GM18517 (cell line): ENCODE results near the gene RBM18.

Experiments used
- ATAC-seq: cut with Tn5 transposase; IDR thresholded peaks from one replicate; pipeline ENCODE4 v1.9.1; 2021; ENCODE audit warnings: mild to moderate bottlenecking, moderate library complexity; ENCODE audit not compliant: unreplicated experiment

RBM18 gene

DNA sequence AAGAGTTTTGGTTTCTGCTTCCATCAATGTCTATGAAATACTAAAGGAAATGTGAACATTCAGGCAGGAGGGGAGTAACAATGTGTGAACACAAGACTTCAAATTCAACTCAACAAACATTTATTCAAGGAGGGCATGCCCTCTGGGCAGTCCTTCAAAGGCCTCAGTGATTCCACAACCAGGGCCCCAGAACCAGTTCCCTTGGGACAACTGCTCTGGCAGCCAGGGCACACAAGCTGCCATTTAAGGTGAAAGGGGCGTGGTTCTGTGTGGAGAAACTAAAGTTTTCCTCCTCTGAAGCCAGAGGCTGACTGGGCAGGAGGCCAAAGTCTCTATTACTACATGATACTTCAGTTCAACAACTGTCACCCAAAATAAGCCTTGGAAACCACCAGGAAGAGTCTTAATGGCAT lies 3.2 kb downstream of the RBM18 start:
- no peak for ATAC-seq

DNA sequence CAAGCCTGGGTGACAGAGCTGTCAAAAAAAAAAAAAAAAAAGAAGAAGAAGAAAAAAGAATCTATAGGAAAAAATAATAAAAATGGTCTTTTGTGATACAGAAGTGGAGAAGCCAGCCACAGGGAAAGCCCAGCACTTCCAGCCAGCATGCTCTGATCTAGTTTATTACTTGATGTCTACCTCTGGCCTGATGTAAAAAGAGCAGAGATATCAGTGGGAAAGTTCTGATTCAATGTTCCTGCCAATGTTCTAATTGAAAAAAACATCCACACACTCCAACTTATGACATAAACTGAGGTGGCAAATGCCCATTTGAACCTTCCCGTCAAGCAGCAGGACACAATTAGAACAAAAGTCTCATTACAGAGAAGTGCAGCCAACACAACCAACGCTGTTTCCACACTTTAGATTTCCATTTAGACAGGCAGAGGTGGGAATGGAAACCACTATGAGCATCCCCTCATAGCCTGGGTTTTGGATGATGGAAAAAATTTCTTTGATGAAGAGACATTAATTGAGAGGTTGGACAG lies 5.7 kb downstream of the RBM18 start:
- no peak for ATAC-seq

- ATAC-seq, result no peak
These were observed 8.4 kb downstream of the RBM18 start for GRCh38 chr9:122256206-122256605.

- no peak for ATAC-seq
These were observed 9.9 kb downstream of the RBM18 start for GRCh38 chr9:122254761-122255160.

- no peak for ATAC-seq
These were observed 11.8 kb downstream of the RBM18 start for GRCh38 chr9:122252796-122253195.

- ATAC-seq, result no peak
These were observed 13.3 kb downstream of the RBM18 start for GRCh38 chr9:122251351-122251750.

GRCh38 chr9:122248448-122248865 lies 16.2 kb downstream of the RBM18 start:
- ATAC-seq, result no peak

DNA sequence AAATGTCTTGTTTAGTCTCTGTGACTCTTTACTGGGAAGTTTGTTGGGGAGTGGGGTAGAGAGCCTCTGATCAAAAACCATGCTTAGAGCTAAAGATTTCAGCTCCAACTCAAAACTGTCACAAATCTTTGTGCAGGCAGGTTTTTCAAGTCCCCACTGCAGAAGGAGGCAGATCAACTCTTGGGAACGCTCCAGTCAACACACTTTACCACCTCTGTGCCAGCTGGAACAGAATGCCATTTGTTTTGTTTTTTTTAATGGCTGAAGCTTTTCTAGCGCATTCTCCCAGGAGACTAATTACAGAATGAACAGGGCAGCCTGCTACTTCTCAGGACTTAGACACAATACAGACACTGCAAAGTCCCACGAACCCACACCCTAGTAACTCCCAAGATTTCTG lies 18.0 kb downstream of the RBM18 start:
- ATAC-seq, result no peak

- no peak for ATAC-seq
These were observed 20.3 kb downstream of the RBM18 start for GRCh38 chr9:122244349-122244748.

DNA sequence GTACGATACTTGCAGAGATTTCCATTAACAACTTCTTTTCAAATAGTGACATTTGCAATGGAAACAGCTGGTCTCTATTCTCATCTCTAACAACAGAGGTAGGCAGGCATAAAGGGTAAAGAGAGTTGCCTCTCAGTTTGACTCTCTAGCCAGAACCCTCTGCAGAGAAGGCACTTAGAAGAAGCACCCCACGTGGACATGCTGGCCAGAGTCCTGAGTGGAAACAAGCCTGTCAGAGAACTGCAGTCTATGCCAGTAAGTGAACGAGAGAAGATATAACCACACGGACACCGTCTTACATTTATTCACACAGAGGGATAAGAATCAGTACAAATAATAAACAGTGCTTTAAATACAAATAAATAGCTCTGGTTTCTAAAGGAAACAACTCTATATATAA lies 24.9 kb downstream of the RBM18 start:
- no peak for ATAC-seq

DNA sequence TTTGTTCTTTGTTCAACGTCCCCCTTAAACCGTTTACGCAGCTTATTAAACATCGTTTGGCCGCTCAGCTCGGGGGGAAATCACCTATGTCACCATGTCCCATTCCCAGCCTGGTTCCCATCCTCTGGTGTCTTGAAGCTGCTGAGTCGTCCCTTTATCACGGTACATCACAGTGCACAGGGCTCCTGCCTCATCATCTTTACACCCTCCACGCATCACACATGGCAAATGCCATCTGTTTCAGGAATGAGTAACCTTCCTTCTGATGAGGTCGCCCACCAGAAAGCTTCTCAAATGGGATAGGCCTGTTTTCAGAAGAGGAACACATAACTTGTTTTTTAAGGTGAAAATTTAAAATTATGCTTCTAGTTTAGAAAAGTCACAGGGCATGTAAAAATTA lies 28.0 kb downstream of the RBM18 start:
- no peak for ATAC-seq

- ATAC-seq, result no peak
These were observed 30.5 kb downstream of the RBM18 start for GRCh38 chr9:122234022-122234748.

DNA sequence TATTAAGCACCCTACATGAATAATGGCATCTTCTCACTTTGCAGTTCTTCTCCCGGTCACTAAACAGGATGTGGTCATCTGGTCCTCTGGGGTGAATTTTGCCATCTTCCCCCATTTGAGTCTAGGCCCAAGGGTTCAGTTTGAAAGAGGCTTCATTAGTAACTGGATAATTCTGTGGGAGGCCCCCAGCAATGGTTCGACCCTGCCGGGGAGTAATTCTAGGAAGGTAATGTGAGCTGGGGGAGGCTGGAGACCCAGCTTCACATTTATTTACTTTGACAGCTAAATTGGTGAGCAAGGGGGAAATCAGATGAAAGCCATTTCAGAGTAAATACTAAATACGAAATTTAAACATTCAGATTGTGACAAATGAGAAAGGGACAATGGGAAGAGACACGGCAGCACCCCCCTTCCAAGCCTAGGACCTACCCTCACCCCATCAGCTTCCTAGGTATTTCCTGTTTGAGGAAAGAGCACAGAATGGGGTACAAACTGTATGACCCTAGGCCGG lies 31.8 kb downstream of the RBM18 start:
- ATAC-seq, result no peak

- no peak for ATAC-seq
These were observed 35.2 kb downstream of the RBM18 start for GRCh38 chr9:122229485-122229837.

DNA sequence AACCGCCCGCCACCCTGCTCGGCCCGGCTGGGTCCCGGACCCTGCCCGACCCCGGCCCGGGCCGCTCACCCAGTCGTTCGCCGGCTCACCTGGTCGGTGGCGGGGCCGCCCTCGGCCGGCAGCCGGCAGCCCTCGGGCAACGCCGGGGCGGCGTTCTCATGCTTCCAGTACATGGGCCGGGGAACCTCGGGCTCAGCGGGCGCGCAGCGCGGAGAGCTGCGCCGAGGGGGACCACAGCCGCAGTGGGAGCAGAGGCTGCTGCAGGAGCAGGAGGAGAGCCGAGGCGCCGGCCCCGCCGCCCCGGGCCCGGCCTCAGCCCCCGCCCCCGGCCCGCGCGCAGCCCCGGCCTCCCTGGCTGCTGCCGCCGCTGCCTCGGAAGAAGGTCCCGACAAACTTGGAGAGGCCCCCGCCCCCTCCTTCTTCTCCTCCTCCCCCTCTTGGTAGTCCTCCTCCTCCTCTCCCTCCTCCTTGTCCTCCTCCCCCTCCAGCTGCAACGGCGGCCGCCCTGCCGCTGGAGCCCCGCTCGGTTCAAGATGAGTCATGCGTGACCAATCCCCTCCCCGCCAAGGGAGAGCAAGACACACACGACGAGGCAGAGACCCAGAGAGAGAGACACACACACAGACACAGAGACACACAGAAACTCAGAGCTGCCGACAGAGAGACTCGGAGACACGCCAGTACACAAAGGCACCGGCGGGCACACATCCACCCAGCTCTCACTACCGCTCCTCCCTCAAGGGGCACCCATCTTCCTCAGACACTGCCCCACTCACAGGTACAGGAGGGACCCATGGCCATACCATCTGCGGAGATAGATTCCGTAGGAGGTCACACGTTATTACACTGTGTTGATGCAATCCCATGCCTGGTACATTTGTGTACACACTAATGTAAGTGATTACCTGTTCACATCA lies 35.8 kb downstream of the RBM18 start, which contains the start of gene LHX6:
LHX6 (minus strand) TSS at position 390 of the 917 bp plus-strand sequence; CDS start at position 173, 217 bp downstream.
- ATAC-seq, result no peak

DNA sequence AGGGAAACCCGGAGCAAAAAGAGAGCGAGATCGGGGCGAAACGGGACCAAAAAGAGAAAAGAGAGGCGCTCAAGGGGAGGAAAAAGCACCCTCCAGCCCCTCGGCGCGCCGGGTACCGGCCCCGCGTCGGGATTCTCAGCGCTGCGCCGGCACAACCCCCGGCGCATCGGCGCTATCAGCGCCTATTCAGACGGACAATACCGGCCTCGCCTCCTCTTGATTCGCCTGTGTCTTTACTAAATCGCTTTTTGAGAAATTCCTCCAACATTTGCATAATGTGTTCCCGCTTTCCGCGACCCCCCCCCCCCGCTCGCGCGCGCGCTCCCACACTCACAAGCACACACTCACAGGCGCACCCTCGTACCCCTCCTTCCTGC lies 36.5 kb downstream of the RBM18 start:
- ATAC-seq, result no peak

GRCh38 chr9:122227575-122227900 lies 37.1 kb downstream of the RBM18 start:
- no peak for ATAC-seq

GRCh38 chr9:122226758-122227574 lies 37.7 kb downstream of the RBM18 start:
- ATAC-seq, result no peak

- ATAC-seq, result no peak
These were observed 38.4 kb downstream of the RBM18 start for GRCh38 chr9:122226142-122226757.

- no peak for ATAC-seq
These were observed 39.1 kb downstream of the RBM18 start for GRCh38 chr9:122225312-122226141.
